GM19468 (cell line): ENCODE results near the gene RPAP2.

Experiments used
- ATAC-seq: cut with Tn5 transposase; IDR thresholded peaks from one replicate; pipeline ENCODE4 v1.9.1; 2021; ENCODE audit warnings: mild to moderate bottlenecking, moderate library complexity, moderate number of reproducible peaks; ENCODE audit not compliant: unreplicated experiment; ENCODE audit errors: extremely low read depth

RPAP2 gene

GRCh38 chr1:92442351-92442750 lies 143.5 kb downstream of the RPAP2 start:
- ATAC-seq, result no peak

GRCh38 chr1:92443893-92444292 lies 145.0 kb downstream of the RPAP2 start:
- no peak for ATAC-seq

- no peak for ATAC-seq
Observed at GRCh38 chr1:92444351-92444750, 145.5 kb downstream of the RPAP2 start.

- no peak for ATAC-seq
Observed at GRCh38 chr1:92445865-92446264, 147.0 kb downstream of the RPAP2 start.

- ATAC-seq, result no peak
Observed at GRCh38 chr1:92446546-92446945, 147.7 kb downstream of the RPAP2 start.

GRCh38 chr1:92447033-92447681 lies 148.3 kb downstream of the RPAP2 start:
- no peak for ATAC-seq

GRCh38 chr1:92447976-92448375 lies 149.1 kb downstream of the RPAP2 start:
- no peak for ATAC-seq
